GM19397 (cell line): Measurements from ENCODE around the gene PTPN3.

Experiments used
- ATAC-seq: cut with Tn5 transposase; IDR thresholded peaks from one replicate; pipeline ENCODE4 v1.9.1; 2021; ENCODE audit warnings: mild to moderate bottlenecking, moderate library complexity; ENCODE audit not compliant: unreplicated experiment

PTPN3 gene

DNA sequence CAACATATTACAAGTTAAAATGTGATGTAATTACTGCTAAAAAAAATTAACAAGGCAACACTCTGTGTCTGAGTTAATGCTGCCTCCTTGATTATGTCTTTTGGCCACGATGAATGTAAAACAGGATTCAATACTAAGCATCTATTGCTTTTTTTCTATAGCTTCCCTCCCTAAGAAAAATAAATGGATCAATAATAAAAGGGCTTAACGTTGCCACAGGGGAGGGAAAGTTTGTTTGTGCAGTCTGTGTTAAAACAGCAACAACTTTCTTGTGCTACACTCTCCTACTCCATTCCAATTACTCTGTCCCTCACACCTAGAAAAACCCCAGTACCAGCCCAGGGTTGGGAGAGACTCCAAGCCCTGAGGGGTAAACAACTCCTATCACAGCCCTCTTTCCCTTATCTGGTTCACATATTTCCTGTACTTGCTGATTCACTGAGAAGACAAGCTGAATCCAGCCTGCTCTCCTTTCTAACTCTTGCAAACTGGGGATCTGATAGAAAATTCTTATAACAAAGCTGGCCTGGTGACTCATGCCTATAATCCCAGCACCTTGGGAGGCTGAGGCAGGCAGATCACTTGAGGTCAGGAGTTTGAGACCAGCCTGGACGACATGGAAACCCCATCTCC lies 44.8 kb downstream of the PTPN3 start:
- ATAC-seq: no peak

DNA sequence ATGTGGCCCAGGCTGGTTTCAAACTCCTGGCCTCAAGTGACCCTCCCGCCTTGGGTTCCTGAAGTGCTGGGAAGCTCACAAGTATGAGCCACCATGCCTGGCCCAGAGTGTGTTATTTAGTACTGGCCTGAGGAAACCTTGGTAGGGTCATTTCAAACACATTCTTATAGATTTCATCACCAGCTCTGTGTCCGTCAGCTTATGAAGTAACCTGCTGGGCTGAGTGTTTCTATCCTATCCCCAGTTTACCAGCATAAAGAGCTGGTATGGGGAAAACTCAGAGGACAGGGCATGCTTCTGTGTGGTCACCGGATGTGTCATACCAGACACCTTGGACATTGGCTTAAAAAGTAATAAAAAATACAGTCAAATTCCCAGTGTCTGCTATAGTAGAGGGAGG lies 45.3 kb downstream of the PTPN3 start:
- ATAC-seq: no peak

GRCh38 chr9:109451311-109452025 lies 46.6 kb downstream of the PTPN3 start:
- no peak for ATAC-seq

DNA sequence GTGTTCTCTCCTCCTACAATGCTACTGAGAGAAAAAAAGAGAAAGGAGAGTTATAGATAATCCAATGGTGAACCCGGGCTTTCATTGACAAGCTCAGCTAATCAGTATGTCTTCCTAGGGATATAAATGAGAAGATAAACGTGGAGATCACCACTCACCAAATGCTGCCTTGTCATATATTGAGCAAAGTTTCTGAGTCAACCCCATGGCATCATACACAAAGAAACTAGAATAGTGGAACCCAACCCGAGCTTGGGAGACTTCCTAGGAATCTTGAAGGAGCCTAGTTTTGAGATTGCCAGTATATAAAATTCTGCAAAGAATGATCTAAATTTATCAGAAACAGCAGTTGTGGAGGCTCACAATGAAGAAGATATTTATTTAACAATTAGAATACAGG lies 47.8 kb downstream of the PTPN3 start:
- ATAC-seq: no peak

- ATAC-seq: no peak
These were observed 48.9 kb downstream of the PTPN3 start for GRCh38 chr9:109449036-109449798.

DNA sequence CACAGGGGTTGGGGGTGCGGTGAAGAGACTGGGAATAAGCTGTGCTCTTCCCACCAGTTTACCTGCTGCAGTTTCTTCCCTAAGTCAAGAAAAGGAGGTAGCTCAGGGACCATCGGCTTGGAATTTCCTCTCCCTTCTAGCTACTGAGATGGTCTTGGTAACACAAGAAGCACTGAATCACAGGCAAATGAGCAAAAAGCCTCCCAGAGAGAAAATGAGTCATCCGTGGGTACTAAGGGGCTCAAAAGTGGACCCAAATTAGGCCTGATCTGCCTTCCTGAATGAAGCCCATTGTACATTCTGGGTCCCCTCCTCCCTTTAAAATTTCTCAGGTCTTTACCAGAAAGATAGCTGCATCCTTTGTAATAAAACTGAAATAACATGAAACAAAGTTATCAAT lies 49.9 kb downstream of the PTPN3 start:
- ATAC-seq: no peak

DNA sequence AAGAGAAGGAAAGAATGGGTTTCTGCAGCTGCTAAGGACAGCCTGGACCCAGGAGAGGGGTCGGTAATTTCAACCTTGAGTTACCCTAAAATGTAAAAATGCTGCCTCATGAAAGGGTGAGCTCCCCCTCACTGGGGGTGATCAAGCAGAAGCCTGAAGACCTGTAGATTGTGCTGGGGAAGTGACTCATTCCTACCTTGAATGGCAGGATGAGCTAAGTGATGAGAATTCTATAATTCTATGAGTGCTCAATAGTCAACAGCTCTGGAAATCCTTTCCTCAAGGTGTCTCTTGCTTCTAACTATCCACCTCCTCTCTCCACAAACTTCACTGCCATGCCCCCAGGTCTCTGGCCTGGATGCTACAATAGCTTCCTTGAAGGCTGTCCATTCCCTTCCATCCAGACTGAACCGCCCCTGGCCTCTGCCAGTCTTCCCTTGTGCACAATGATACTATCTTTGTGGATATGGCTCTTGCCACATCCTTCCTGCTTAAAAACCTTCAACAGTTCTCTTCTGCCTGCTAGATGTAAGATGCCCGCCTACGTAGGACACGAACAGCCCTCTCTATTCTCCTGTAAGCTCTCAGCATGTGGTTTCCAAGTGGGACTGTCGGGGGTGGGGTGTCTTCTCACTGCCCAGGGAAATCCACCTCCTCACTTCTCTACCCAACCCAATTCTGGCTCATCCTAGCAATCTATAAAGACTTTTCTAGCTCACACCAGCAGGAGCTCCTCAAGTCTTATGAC lies 50.6 kb downstream of the PTPN3 start:
- no peak for ATAC-seq

GRCh38 chr9:109444771-109445320 lies 53.3 kb downstream of the PTPN3 start:
- no peak for ATAC-seq

- ATAC-seq: no peak
These were observed 55.4 kb downstream of the PTPN3 start for GRCh38 chr9:109442716-109443115.

DNA sequence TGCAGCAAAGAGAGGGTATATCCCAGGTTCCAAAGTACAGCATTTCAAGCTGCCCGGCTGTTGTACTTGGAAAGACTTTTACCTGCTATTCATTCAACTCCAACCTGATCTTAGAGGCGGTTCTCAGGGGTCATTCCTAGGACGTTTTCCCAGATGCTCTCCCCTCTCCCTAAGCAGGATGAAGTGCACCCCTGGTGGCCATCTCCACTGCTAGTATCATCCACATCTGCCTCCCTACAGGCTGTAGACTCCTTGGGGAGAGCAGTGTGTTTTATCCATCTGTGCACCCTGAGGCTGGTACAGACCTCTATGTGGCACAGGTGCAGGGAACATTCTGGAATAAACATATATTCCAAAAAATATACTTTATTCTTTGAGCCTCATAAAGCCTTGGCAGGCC lies 56.8 kb downstream of the PTPN3 start:
- ATAC-seq: no peak

GRCh38 chr9:109440797-109441287 lies 57.3 kb downstream of the PTPN3 start:
- ATAC-seq: peak; percentile 80

- ATAC-seq: peak; percentile 52
These were observed 58.0 kb downstream of the PTPN3 start for GRCh38 chr9:109440117-109440515.

- no peak for ATAC-seq
These were observed 58.6 kb downstream of the PTPN3 start for GRCh38 chr9:109439378-109440116.

GRCh38 chr9:109437286-109437685 lies 60.8 kb downstream of the PTPN3 start:
- ATAC-seq: no peak

- no peak for ATAC-seq
These were observed 62.0 kb downstream of the PTPN3 start for GRCh38 chr9:109436071-109436470.

DNA sequence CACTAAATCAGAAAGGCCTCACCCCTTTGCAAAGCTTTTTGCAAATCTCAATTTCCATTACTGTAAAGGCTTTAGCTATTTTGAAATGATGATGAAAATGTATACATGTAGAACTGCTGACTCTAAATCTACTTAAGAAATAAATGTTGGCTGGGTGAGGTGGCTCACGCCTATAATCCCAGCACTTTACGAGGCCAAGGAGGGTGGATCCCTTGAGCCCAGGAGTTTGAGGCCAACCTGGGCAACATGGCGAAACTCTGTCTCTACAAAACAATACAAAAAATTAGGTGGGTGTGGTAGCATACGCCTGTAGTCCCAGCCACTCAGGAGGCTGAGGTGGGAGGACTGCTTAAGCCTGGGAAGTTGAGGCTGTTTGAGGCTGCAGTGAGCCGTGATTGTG lies 64.6 kb downstream of the PTPN3 start:
- no peak for ATAC-seq

GRCh38 chr9:109430231-109430630 lies 67.9 kb downstream of the PTPN3 start:
- ATAC-seq: no peak

- ATAC-seq: no peak
These were observed 69.3 kb downstream of the PTPN3 start for GRCh38 chr9:109428854-109429253.

- no peak for ATAC-seq
These were observed 70.2 kb downstream of the PTPN3 start for GRCh38 chr9:109427886-109428285.
